GM12873 (cell line): Measurements from ENCODE around the gene PCYT2.

Experiments used
- CTCF ChIP-seq: IDR thresholded peaks from 2 replicates; pipeline ENCODE4 v1.5.1; 2012; ENCODE audit warnings: low read depth, mild to moderate bottlenecking, moderate library complexity, low read length, control low read depth; ENCODE audit not compliant: insufficient read depth; ENCODE audit errors: missing control alignments

PCYT2 gene

DNA sequence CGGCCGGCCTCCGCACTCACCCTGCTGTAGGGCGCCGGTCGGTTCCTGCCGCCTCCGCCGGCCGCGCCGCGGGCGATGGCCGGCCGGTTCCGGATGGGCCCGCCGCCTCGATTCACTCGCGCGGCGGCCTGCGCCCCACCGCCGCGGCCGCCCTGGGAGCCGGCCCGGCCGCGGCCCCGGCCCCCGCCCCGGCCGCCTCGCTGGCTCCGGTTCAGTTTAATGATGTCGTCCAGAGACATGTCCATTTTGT, 20.0 kb downstream of the PCYT2 start:
- TF ChIP-seq CTCF = no peak

DNA sequence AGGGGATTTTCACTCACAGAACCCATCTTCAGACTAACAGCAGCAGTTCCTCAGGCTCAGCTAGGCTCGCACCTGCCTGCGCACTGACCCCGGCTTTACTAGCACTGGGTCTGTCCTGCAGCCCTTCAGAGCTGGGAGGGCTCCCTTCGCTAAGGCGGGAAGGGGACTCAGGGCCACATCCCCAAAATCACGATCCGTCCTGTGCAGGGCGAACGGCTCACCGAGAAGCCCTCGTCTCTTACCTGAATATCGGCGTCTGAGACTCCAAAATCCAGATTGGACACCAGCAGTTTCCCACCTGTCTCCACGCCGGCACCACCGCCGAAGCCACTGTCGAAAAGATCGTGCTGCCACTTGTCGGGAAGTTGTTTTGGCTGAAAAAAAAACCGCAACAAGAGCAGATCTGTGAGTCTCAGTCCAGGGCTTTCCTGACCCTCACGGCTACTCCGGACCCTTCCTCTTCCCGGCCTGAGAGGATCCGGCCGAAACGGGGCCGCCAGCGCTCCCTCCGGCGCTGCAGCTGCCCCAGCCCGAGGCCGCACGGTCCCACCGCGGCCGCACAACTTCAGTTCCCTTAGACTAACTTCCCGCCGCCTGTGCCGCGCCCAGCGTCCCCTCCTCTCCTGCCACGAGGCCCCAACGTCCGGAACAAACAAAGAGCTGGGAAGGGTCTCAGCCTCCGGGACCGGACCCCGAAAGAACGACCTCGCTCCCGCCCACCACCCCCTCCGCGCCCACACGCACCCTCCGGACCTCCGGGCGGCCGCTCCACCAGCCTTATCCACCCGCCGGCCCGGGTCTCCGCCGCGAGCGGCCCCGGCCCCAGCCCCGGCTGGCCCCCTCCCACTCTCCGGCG, 20.5 kb downstream of the PCYT2 start:
- TF ChIP-seq CTCF = no peak

- TF ChIP-seq CTCF = no peak
Measured at GRCh38 chr17:81889602-81890001, 21.6 kb downstream of the PCYT2 start.

DNA sequence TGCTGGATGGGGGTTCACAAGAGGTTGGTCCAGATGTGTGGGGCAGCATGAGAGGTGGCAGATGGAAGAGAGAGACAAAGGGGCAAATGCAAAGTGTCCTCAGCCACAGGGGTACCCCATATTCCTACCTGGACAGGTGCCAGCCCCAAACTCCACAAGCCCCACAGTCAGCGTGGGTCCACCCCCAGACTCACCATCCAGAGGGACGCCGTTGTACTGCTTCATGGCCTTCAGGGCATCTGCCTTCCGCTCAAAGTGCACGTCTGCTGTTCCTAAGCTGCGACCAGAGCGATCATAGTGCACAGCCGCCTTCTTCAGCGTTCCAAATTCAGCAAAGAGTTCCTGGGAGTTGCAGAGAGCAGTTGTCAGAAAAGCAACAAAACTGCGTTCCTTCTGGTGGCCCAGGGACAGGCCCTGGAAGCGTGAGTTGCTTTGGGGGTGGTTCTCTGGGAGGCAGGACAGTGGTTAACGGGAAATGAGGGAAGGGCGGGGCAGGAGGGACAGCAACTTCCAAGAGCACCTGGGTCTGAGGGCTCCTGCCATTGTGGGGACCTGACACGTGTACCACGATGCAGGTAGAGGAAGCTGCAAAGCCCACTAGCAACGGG, 22.1 kb downstream of the PCYT2 start:
- TF ChIP-seq CTCF = no peak

DNA sequence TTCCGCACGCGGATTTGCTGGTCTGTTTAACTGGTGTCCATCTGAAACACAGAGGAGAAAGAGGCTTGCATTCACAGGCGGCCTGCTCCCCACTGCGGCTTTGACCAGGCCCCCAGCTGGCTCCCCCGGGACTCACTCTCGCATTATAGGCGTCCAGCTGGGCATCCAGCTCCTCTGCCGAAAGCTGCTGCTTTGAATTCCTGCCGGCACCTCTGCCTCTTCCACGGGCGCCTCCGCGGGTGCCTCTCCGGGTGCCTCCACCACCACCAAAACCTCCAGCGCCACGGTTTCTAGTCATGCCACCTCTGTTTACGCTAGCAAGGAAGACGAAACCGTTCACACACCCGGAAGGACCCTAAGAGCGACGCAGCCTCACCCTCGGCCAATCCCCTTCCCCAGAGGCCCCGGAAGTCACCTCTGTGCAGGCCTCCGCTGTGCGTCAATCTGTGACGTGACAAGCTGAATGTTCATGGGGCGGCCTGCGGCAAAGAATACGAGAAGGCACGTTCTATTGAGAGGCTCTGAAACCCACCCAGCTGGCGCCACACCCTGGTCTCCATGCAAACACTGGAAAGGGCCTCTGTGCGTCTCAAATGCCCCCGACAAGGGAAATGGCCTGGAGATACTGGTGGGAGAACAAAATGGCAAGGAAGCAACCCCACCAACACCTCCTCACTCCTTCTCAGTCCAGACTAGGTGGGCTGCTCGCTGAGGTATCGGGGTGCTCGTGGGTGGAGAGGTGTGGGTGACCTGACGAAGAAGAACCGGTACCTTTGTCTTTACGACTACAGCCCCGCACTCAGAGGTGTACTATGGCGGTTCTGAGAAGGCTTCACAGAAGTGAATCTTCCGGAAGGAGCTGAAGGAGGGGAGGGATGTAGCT, 22.9 kb downstream of the PCYT2 start:
- no peak for TF ChIP-seq CTCF

DNA sequence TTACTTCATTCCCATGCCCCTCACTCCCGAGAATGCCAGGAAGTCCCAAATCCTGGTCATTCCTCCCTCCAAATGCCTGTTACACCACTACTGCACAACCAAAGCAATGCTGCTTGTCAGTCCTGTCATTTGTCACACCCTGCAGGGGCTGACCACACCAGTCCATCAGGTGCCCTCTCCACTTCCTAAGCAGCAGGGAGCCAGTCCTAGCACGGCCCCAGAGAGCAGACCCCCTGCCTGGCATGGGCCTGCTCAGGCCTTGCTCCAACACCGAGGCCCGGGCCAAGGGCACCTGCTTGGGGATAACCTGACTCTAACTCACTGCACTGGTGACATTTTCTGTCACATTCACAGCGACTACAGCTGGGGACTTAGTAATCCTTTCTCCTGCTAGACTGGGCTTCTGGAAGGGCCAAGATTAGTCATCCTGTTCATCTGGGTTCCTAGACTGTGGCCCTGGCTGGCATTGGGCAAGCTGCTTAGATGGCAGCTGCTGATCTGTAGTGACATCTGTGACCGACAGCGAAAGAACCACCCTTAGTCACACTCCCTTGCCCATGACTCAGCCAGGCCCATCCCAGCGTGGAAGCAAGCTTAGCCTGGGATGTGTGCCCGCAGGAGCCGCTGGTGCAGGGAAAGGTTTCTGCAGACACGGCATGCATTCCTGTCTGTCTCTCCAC, 25.2 kb downstream of the PCYT2 start:
- TF ChIP-seq CTCF = no peak

GRCh38 chr17:81885454-81885853, 25.7 kb downstream of the PCYT2 start:
- no peak for TF ChIP-seq CTCF
